ENCODE measurements around the gene PSD4. TPM values are rescaled to one million over a fixed set of nuclear protein-coding genes. Genes with fewer than 3 reads are reported as not detected.
A peak's percentile ranks its signal among the peaks of the same experiment; 100 is the strongest.

The PSD4 gene
- 10 to 100 TPM; 18.1 to 32.6 TPM for polyA plus RNA-seq

- peaks cover 0 to 3% of the 10 kb centered on the region in 2 donors for H3K36me3 ChIP-seq (ENCODE audit: control insufficient read depth in 2 of 2, insufficient read depth in 2 of 2, low read length in 1 of 2)
- H3K4me1 ChIP-seq (ENCODE audit: control insufficient read depth in 2 of 2, insufficient read depth in 2 of 2, low read length in 1 of 2), result peaks cover 0 to 3% of the 10 kb centered on the region in 2 donors
- H3K9me3 ChIP-seq (ENCODE audit: control insufficient read depth in 2 of 2, insufficient read depth in 1 of 2, low read depth in 1 of 2, low read length in 1 of 2), result no peaks in the 10 kb centered on the region
- WGBS, 2 donors, result 71 to 74% methylated on average over 13 to 14 of the region's 14 CpGs
- no peaks in the 10 kb centered on the region for H3K27me3 ChIP-seq (ENCODE audit: control insufficient read depth in 1 of 2, insufficient read depth in 2 of 2, low read length in 2 of 2)
- H3K4me3 ChIP-seq (ENCODE audit: low read depth in 1 of 2, low read length in 2 of 2), result peak within 1 kb of the TSS; percentile 16 to 20
- peak within 1 kb of the TSS; percentile 14 to 43 for H3K27ac ChIP-seq (ENCODE audit: low read depth in 2 of 2, low read length in 1 of 2)
Observed at GRCh38 chr2:113173542-113174375, at the start of gene PSD4. Gene PSD4 (plus strand): TSS chr2:113173971. CDS start chr2:113182457, 8,486 bp downstream.

GRCh38 chr2:113124181-113124961 is 49.4 kb upstream of the PSD4 start:
- H3K9me3 ChIP-seq (ENCODE audit: control insufficient read depth in 2 of 2, insufficient read depth in 1 of 2, low read depth in 1 of 2, low read length in 1 of 2), result no peaks in the 10 kb centered on the region
- WGBS, 2 donors, result 46 to 51% methylated on average over 12 of the region's 12 CpGs
- H3K27me3 ChIP-seq (ENCODE audit: control insufficient read depth in 1 of 2, insufficient read depth in 2 of 2, low read length in 2 of 2), result no peaks in the 10 kb centered on the region
- H3K36me3 ChIP-seq (ENCODE audit: control insufficient read depth in 2 of 2, insufficient read depth in 2 of 2, low read length in 1 of 2), result peaks cover 2 to 11% of the 10 kb centered on the region in 2 donors
- peak overlapping the region; percentile 38 to 80 for H3K27ac ChIP-seq (ENCODE audit: low read depth in 2 of 2, low read length in 1 of 2)
- peaks cover 2 to 3% of the 10 kb centered on the region in 2 donors for H3K4me1 ChIP-seq (ENCODE audit: control insufficient read depth in 2 of 2, insufficient read depth in 2 of 2, low read length in 1 of 2)
- no peak overlapping the region for H3K4me3 ChIP-seq (ENCODE audit: low read depth in 1 of 2, low read length in 2 of 2)

GRCh38 chr2:113124984-113125855 is 48.6 kb upstream of the PSD4 start:
- Histone ChIP-seq H3K9me3 (ENCODE audit: control insufficient read depth in 2 of 2, insufficient read depth in 1 of 2, low read depth in 1 of 2, low read length in 1 of 2) (no peaks in the 10 kb centered on the region), H3K4me3 (ENCODE audit: low read depth in 1 of 2, low read length in 2 of 2) (no peak overlapping the region), H3K27me3 (ENCODE audit: control insufficient read depth in 1 of 2, insufficient read depth in 2 of 2, low read length in 2 of 2) (no peaks in the 10 kb centered on the region), H3K27ac (ENCODE audit: low read depth in 2 of 2, low read length in 1 of 2) (peak overlapping the region; percentile 38 to 80), H3K36me3 (ENCODE audit: control insufficient read depth in 2 of 2, insufficient read depth in 2 of 2, low read length in 1 of 2) (peaks cover 9 to 18% of the 10 kb centered on the region in 2 donors), H3K4me1 (ENCODE audit: control insufficient read depth in 2 of 2, insufficient read depth in 2 of 2, low read length in 1 of 2) (peaks cover 2 to 3% of the 10 kb centered on the region in 2 donors)
- 53 to 61% methylated on average over 6 of the region's 6 CpGs for WGBS, 2 donors

- Histone ChIP-seq H3K36me3 (ENCODE audit: control insufficient read depth in 2 of 2, insufficient read depth in 2 of 2, low read length in 1 of 2) (peaks cover 11 to 24% of the 10 kb centered on the region in 2 donors), H3K27ac (ENCODE audit: low read depth in 2 of 2, low read length in 1 of 2) (peak within 1 kb of the TSS in 1 of 2 donors; percentile 48), H3K4me3 (ENCODE audit: low read depth in 1 of 2, low read length in 2 of 2) (no peak within 1 kb of the TSS), H3K9me3 (ENCODE audit: control insufficient read depth in 2 of 2, insufficient read depth in 1 of 2, low read depth in 1 of 2, low read length in 1 of 2) (no peaks in the 10 kb centered on the region), H3K27me3 (ENCODE audit: control insufficient read depth in 1 of 2, insufficient read depth in 2 of 2, low read length in 2 of 2) (no peaks in the 10 kb centered on the region), H3K4me1 (ENCODE audit: control insufficient read depth in 2 of 2, insufficient read depth in 2 of 2, low read length in 1 of 2) (peaks cover 2 to 3% of the 10 kb centered on the region in 2 donors)
- WGBS, 2 donors, result 78 to 81% methylated on average over 16 of the region's 16 CpGs
Observed at GRCh38 chr2:113126845-113127645, 46.7 kb upstream of the PSD4 start, which contains the start of gene IL1RN. Gene IL1RN (plus strand): TSS chr2:113127598. CDS start chr2:113127625, 27 bp downstream.

- Histone ChIP-seq H3K9me3 (ENCODE audit: control insufficient read depth in 2 of 2, insufficient read depth in 1 of 2, low read depth in 1 of 2, low read length in 1 of 2) (no peaks in the 10 kb centered on the region), H3K36me3 (ENCODE audit: control insufficient read depth in 2 of 2, insufficient read depth in 2 of 2, low read length in 1 of 2) (peaks cover 11 to 30% of the 10 kb centered on the region in 2 donors), H3K27ac (ENCODE audit: low read depth in 2 of 2, low read length in 1 of 2) (peak overlapping the region in 1 of 2 donors; percentile 33), H3K4me3 (ENCODE audit: low read depth in 1 of 2, low read length in 2 of 2) (no peak overlapping the region), H3K4me1 (ENCODE audit: control insufficient read depth in 2 of 2, insufficient read depth in 2 of 2, low read length in 1 of 2) (peaks cover 2 to 3% of the 10 kb centered on the region in 2 donors), H3K27me3 (ENCODE audit: control insufficient read depth in 1 of 2, insufficient read depth in 2 of 2, low read length in 2 of 2) (no peaks in the 10 kb centered on the region)
- 80 to 83% methylated on average over 15 of the region's 15 CpGs for WGBS, 2 donors
Observed at GRCh38 chr2:113127646-113128570, 45.9 kb upstream of the PSD4 start.

- 79 to 95% methylated on average over 2 of the region's 2 CpGs for WGBS, 2 donors
- no peaks in the 10 kb centered on the region for H3K27me3 ChIP-seq (ENCODE audit: control insufficient read depth in 1 of 2, insufficient read depth in 2 of 2, low read length in 2 of 2)
- no peak overlapping the region for H3K4me3 ChIP-seq (ENCODE audit: low read depth in 1 of 2, low read length in 2 of 2)
- H3K4me1 ChIP-seq (ENCODE audit: control insufficient read depth in 2 of 2, insufficient read depth in 2 of 2, low read length in 1 of 2), result peaks cover 0 to 3% of the 10 kb centered on the region in 2 donors
- no peak overlapping the region for H3K27ac ChIP-seq (ENCODE audit: low read depth in 2 of 2, low read length in 1 of 2)
- no peaks in the 10 kb centered on the region for H3K9me3 ChIP-seq (ENCODE audit: control insufficient read depth in 2 of 2, insufficient read depth in 1 of 2, low read depth in 1 of 2, low read length in 1 of 2)
- peaks cover 17 to 34% of the 10 kb centered on the region in 2 donors for H3K36me3 ChIP-seq (ENCODE audit: control insufficient read depth in 2 of 2, insufficient read depth in 2 of 2, low read length in 1 of 2)
Observed at GRCh38 chr2:113129519-113130078, 44.2 kb upstream of the PSD4 start.

- no peaks in the 10 kb centered on the region for H3K9me3 ChIP-seq (ENCODE audit: control insufficient read depth in 2 of 2, insufficient read depth in 1 of 2, low read depth in 1 of 2, low read length in 1 of 2)
- 86 to 87% methylated on average over 7 of the region's 7 CpGs for WGBS, 2 donors
- peaks cover 0 to 3% of the 10 kb centered on the region in 2 donors for H3K4me1 ChIP-seq (ENCODE audit: control insufficient read depth in 2 of 2, insufficient read depth in 2 of 2, low read length in 1 of 2)
- H3K27me3 ChIP-seq (ENCODE audit: control insufficient read depth in 1 of 2, insufficient read depth in 2 of 2, low read length in 2 of 2), result no peaks in the 10 kb centered on the region
- H3K4me3 ChIP-seq (ENCODE audit: low read depth in 1 of 2, low read length in 2 of 2), result no peak overlapping the region
- H3K27ac ChIP-seq (ENCODE audit: low read depth in 2 of 2, low read length in 1 of 2), result peak overlapping the region in 1 of 2 donors; percentile 6
- H3K36me3 ChIP-seq (ENCODE audit: control insufficient read depth in 2 of 2, insufficient read depth in 2 of 2, low read length in 1 of 2), result peaks cover 17 to 34% of the 10 kb centered on the region in 2 donors
Observed at GRCh38 chr2:113131352-113132185, 42.2 kb upstream of the PSD4 start.
